Neutrophil (primary cell): ENCODE data around the gene EGLN1.
A peak's percentile ranks its signal among the peaks of the same experiment; 100 is the strongest.

Experiments
- H3K27ac ChIP-seq: fragments of 200-600 bp; sonication (generic); 2 replicates; pipeline ENCODE4 v1.5.1; 2016; ENCODE audit warnings: mild to moderate bottlenecking, moderate library complexity
- H3K27me3 ChIP-seq: fragments of 200-600 bp; sonication (generic); 2 replicates; pipeline ENCODE4 v1.6.0; 2016; ENCODE audit warnings: mild to moderate bottlenecking
- H3K36me3 ChIP-seq: fragments of 200-600 bp; sonication (generic); 2 replicates; pipeline ENCODE4 v1.5.1; 2017
- H3K4me1 ChIP-seq, 2 experiments: fragments of 200-600 bp in 1 of 2; sonication (generic) in 1 of 2; 1 replicate in 1 of 2; 2 replicates in 1 of 2; pipeline versions ENCODE4 v1.5.1 to v1.6.1; 2013 to 2016; ENCODE audit warnings: low read depth in 1 of 2, low read length in 1 of 2, mild to moderate bottlenecking in 1 of 2, moderate library complexity in 1 of 2; ENCODE audit not compliant: control insufficient read depth in 1 of 2, insufficient read depth in 1 of 2
- H3K4me3 ChIP-seq, 2 experiments: fragments of 200-600 bp in 1 of 2; sonication (generic) in 1 of 2; 1 replicate in 1 of 2; 2 replicates in 1 of 2; pipeline ENCODE4 v1.5.1; 2013 to 2016; ENCODE audit warnings: low read depth in 1 of 2, low read length in 1 of 2, mild to moderate bottlenecking in 1 of 2, moderate library complexity in 1 of 2
- H3K9me3 ChIP-seq: fragments of 200-600 bp; sonication (generic); 2 replicates; pipeline ENCODE4 v1.5.1; 2016
- TF ChIP-seq, protein P1 (sequence below): fragments of 200-600 bp; sonication (generic); IDR thresholded peaks from 2 replicates; pipeline ENCODE4 v1.5.1; 2016; ENCODE audit warnings: antibody characterized with exemption

Gene EGLN1

DNA sequence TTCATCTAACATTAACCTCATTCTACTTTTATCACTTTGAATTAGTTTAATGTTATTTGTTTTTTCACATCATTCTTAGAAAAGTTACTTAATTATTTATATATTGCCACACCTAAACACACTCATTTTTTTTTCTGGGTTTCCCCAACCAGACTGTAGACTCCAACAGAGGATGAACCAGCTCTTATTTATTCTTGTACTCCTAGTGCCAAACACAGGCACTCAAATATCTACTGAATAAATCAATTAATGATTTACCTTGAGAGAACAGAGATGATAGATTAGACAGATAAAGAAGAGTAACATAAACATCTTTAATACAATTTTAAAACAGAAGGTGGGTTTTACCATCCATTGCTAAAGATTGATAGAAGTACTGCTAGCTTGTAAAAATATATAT, 35.6 kb downstream of the EGLN1 start:
- Histone ChIP-seq H3K4me3 (no peak overlapping the region), H3K27me3 (no peaks in the 10 kb centered on the region), H3K36me3 (no peaks in the 10 kb centered on the region), H3K9me3 (no peaks in the 10 kb centered on the region), H3K27ac (peak overlapping the region; percentile 4), H3K4me1 (peaks cover 7 to 8% of the 10 kb centered on the region in 2 experiments)
- TF ChIP-seq, protein P1, sequence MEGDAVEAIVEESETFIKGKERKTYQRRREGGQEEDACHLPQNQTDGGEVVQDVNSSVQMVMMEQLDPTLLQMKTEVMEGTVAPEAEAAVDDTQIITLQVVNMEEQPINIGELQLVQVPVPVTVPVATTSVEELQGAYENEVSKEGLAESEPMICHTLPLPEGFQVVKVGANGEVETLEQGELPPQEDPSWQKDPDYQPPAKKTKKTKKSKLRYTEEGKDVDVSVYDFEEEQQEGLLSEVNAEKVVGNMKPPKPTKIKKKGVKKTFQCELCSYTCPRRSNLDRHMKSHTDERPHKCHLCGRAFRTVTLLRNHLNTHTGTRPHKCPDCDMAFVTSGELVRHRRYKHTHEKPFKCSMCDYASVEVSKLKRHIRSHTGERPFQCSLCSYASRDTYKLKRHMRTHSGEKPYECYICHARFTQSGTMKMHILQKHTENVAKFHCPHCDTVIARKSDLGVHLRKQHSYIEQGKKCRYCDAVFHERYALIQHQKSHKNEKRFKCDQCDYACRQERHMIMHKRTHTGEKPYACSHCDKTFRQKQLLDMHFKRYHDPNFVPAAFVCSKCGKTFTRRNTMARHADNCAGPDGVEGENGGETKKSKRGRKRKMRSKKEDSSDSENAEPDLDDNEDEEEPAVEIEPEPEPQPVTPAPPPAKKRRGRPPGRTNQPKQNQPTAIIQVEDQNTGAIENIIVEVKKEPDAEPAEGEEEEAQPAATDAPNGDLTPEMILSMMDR = no peak

DNA sequence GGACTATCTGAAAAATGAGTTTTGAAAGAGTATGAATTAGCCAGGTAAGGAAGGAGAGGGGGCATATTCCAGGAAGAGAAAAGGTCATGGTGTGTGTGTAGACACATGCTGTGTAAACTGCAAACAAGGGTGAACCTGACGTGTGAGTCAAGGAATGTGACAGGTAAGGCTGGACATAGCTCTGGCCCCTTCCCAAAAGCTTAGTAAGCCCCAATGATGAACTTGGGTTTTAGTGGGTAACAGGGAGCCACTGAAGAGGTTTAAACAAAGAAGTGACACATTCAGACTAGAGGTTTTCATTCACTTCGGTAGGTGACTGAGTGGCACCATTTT, 36.7 kb downstream of the EGLN1 start:
- Histone ChIP-seq H3K4me1 (peaks cover 7 to 8% of the 10 kb centered on the region in 2 experiments), H3K27me3 (no peaks in the 10 kb centered on the region), H3K36me3 (no peaks in the 10 kb centered on the region), H3K4me3 (no peak overlapping the region), H3K9me3 (no peaks in the 10 kb centered on the region), H3K27ac (peak overlapping the region; percentile 10)
- TF ChIP-seq, protein P1 = no peak

DNA sequence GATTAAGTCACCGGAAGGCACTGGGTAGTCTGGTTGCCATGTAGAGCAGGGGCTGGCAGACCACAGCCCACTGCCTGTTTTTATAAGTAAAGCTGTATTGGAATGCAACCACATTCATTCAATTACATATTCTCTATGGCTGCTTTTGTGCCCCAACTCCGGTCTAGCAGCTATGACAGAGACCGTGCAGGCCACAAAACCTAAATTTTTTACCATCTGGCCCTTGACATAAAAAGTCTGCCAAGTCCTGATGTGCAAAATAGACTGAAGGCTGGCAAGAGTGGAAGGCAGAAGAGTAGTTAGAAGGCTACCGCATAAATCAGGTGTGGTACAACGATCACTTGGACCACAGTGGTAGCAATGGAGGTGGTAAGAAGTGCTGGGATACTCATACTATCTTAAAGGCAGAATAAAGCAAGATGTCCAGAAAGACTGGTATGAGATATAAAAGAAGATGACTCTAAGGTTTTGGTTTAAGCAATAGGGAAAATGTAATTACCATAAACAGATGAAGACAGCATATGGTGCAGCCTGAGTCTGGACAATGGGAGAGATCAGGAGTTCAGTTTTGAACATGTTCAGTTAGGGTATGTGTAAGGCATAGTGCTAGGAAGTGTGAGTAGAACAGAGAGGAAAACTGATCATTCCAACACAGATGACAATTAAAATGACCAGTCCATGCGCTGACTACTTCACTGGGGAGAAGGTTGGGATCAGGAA, 37.2 kb downstream of the EGLN1 start:
- H3K27ac ChIP-seq = no peak overlapping the region
- H3K27me3 ChIP-seq = no peaks in the 10 kb centered on the region
- H3K9me3 ChIP-seq = no peaks in the 10 kb centered on the region
- no peaks in the 10 kb centered on the region for H3K36me3 ChIP-seq
- TF ChIP-seq, protein P1 = no peak
- H3K4me3 ChIP-seq = no peak overlapping the region
- H3K4me1 ChIP-seq = peaks cover 7 to 8% of the 10 kb centered on the region in 2 experiments

DNA sequence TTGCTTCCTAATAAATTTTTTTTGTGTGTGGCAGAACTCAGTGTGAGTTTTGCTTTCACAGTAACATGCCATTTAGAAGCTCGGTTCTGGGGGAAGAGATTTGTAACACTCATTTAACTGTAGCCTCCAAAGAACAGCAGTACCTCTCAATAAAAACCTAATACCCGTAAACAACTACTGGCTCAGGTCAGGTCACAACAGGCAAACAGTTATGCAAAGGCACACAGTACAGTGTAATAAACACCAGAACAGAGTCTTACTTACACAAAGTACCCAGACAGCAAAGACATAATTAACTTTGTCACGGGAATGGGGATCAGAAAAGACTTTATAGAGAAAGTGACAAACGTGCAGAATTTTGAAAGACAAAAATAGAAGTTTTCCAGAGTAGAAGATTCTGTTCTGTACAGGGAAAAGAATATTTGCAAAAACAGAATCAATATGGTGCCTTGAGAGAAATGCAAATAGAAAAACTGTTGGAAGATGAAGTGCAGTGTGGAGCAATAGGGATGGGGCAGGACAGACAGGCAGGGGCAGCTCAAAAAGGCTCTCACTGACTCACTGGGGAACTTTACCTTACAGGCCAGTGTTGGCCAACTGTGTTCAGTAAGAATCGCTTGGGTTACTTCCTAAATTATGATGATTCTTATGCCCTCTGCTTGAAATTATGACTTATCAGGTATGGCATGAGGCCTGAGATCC, 38.8 kb downstream of the EGLN1 start:
- Histone ChIP-seq H3K9me3 (no peaks in the 10 kb centered on the region), H3K36me3 (no peaks in the 10 kb centered on the region), H3K4me1 (peaks cover 16 to 21% of the 10 kb centered on the region in 2 experiments), H3K27ac (peak overlapping the region; percentile 6), H3K4me3 (no peak overlapping the region), H3K27me3 (no peaks in the 10 kb centered on the region)
- TF ChIP-seq, protein P1 = no peak

DNA sequence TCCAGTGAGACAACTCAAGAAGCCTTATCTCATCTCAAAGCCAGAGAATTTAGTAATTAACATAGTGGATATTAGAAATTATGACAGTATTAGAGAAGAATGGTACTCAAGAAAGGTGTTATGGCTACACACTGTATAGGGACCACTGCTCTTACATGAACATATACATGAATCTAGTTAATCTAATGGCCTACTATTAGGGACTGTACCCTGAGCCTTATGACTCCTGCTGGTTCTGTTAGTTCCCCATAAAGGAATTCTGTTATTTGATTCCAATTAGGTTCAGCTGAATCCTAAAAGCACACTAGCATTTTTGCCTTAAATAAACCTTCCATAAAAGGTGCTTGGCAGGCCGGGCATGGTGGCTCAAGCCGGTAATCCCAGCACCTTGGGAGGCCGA, 39.7 kb downstream of the EGLN1 start:
- Histone ChIP-seq H3K27ac (no peak overlapping the region), H3K4me3 (no peak overlapping the region), H3K4me1 (peaks cover 19 to 30% of the 10 kb centered on the region in 2 experiments), H3K27me3 (no peaks in the 10 kb centered on the region), H3K36me3 (no peaks in the 10 kb centered on the region), H3K9me3 (no peaks in the 10 kb centered on the region)
- TF ChIP-seq, protein P1 = no peak
